Medulla oblongata (tissue), 1 donor: ENCODE results near the gene ATP9B.
"Not testable (repeated sequence)": the region's sequence is repeated elsewhere in the genome, so short reads cannot be mapped to it uniquely, and the experiment has no call there.

Experiments used
- DNase-seq: peaks from one replicate; pipeline ENCODE4 v3.0.0-alpha.2; 2015; ENCODE audit errors: extremely low spot score

The ATP9B gene

GRCh38 chr18:79285191-79285590, 216.0 kb downstream of the ATP9B start:
- not testable (repeated sequence) for DNase-seq

GRCh38 chr18:79290409-79290808, 221.2 kb downstream of the ATP9B start:
- DNase-seq: not testable (repeated sequence)

GRCh38 chr18:79290876-79291275, 221.7 kb downstream of the ATP9B start:
- DNase-seq: no peak

- DNase-seq: no peak
Measured at GRCh38 chr18:79294235-79294634, 225.0 kb downstream of the ATP9B start.

GRCh38 chr18:79299272-79299671, 230.1 kb downstream of the ATP9B start:
- no peak for DNase-seq

- DNase-seq: no peak
Measured at GRCh38 chr18:79299711-79300110, 230.5 kb downstream of the ATP9B start.

GRCh38 chr18:79300413-79300812, 231.2 kb downstream of the ATP9B start:
- peak; percentile 64 for DNase-seq

GRCh38 chr18:79302120-79302519, 232.9 kb downstream of the ATP9B start:
- no peak for DNase-seq

- DNase-seq: no peak
Measured at GRCh38 chr18:79305911-79306310, 236.7 kb downstream of the ATP9B start.

- no peak for DNase-seq
Measured at GRCh38 chr18:79309614-79310358, 240.6 kb downstream of the ATP9B start.

GRCh38 chr18:79314838-79315388, 245.7 kb downstream of the ATP9B start:
- DNase-seq: no peak

- DNase-seq: no peak
Measured at GRCh38 chr18:79315596-79315995, 246.4 kb downstream of the ATP9B start.

GRCh38 chr18:79317703-79318102, 248.5 kb downstream of the ATP9B start:
- no peak for DNase-seq

GRCh38 chr18:79318142-79318673, 249.0 kb downstream of the ATP9B start:
- DNase-seq: no peak

GRCh38 chr18:79320216-79320850, 251.1 kb downstream of the ATP9B start:
- DNase-seq: no peak

- no peak for DNase-seq
Measured at GRCh38 chr18:79321625-79322405, 252.6 kb downstream of the ATP9B start.

GRCh38 chr18:79322441-79322840, 253.2 kb downstream of the ATP9B start:
- no peak for DNase-seq

- peak; percentile 67 for DNase-seq
Measured at GRCh38 chr18:79323471-79323870, 254.3 kb downstream of the ATP9B start.

- no peak for DNase-seq
Measured at GRCh38 chr18:79326413-79327198, 257.4 kb downstream of the ATP9B start.

- DNase-seq: no peak
Measured at GRCh38 chr18:79327199-79327721, 258.1 kb downstream of the ATP9B start.

- DNase-seq: not testable (repeated sequence)
Measured at GRCh38 chr18:79327915-79328314, 258.7 kb downstream of the ATP9B start.
